ENCODE results near the gene STXBP6.

Gene STXBP6

DNA sequence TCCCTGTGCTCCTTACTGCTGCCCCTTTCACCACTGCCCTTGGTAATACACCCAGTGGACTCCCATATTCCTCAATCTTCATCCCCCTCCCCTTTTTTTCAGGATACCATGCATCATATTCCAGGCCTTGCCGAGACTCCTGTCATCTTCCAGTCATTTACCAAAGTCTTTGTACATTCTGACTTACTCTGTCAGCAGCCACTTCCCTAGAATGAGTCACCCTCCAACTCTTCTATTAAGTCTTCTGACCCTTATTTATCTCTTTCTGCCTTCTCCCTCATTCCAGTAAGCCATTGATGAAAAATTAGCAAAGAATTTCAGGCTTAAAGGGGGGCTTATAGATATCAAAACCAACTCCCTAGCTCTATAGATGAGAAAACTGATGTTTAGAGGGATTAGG lies 128.0 kb downstream of the STXBP6 start:
- in situ Hi-C loops (cut with HindIII; ENCODE audit: low sequenced_read_pairs): no loop called here

DNA sequence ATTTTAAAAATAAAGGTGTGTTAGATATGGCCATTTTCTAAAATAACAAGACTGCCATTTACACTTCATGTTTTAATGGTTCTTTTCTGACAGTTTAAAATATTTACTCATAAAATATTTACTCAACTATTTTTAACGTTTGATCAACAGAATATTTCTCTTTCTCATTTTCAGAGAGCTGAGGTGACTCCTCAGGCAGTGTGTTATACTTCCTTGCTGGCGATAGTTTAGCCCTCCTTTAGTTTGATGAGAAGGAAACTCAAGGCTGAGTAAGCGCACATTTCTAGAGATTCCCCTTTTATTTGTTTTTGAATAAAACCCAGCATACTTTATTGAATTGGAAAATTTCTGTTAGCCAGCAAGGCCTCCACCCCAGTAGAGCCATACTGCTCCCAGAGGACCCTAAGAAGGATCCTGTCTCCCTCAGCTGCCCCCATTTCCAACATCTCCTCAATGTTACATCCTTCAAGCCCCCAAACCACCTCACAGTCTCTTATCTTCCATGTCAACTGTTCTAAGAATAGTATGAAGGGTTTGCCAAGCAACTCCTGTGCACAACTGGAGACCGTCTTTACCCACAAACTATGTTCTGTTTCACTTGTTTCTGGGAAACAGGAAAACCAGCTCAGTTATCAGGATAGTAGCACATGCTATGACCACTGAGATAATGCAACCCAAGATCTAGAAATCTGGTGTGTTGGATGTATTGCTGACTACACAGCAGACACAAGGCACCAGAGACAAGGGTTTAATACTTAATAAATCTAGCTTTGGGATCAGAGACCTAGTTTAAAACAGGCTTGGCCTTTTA lies 129.5 kb downstream of the STXBP6 start:
- in situ Hi-C loops (cut with HindIII; ENCODE audit: low sequenced_read_pairs): no loop called here

DNA sequence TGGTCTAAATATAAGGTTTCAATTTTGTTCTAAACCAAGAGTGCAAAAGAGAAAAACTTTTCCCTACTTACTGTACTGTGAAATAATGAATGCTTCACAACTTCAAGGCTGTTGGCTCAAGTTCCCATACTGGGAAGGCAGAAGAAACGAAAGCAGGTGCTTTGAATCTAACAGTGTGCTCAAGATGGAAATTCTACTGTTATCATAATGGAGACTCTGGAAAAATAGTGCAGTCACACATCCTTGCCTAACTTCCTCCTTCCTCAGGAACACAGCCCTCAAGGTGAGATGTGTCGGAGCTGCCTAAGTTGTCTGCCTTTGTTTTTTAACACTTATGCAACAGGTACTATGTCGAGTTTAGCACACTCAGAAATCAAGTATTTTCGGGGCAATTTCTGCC lies 131.1 kb downstream of the STXBP6 start:
- in situ Hi-C loops (cut with HindIII; ENCODE audit: low sequenced_read_pairs): no loop called here

DNA sequence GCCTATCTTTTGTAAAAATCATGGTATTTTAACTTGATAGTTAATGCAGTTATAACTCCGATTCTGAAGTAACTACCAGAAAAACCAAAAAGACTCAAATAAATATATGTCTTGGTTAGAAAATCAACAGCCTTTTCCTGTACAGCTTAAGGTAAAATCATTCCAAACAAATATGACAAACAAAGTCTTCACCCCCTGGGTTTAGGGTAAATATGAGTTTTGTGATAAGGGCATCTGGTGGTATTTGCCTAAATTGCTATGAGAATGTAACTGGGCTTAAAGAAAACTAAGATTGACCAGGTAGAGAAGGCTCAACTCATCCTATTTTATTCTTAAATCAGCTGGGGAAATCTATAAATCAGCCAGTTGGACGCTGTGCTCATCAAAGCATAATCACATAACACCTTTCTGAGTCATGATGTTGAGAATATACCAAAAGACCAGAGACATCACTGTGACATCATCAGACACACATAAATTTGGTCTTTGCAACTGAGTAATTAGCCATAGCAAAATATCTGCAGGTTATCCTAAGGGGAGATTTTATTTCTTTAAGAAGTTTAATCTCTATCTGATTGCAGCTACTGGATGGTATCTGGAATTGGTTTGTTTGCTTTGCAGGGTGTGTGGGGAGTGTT lies 133.9 kb downstream of the STXBP6 start:
- in situ Hi-C loops (cut with HindIII; ENCODE audit: low sequenced_read_pairs): no loop called here

DNA sequence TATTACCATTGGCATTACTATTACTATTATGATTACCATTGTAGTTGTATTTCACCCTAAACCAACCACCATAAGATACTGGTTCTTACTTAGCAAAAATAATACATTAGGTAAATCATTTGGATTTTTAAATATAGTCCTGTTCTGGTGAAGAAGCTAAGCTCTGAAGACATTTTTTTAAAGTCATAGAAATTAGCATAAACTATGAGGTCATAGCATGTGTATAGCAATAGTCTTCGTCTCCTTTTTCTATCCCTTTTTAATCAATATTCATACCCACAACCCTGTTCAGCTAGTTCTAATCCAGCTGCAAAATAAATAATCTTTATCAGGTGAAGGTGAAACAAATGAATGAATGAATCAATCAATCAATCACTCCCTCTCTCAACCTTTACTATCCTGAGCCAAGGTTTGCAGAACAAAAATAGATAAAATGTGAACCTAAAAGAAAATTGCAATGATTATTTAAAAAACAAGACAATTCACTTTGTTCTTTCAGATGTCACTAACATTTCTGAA lies 134.5 kb downstream of the STXBP6 start:
- in situ Hi-C loops (cut with HindIII; ENCODE audit: low sequenced_read_pairs): no loop called here

GRCh38 chr14:24913746-24914145 lies 136.2 kb downstream of the STXBP6 start:
- in situ Hi-C loops (cut with HindIII; ENCODE audit: low sequenced_read_pairs): no loop called here

DNA sequence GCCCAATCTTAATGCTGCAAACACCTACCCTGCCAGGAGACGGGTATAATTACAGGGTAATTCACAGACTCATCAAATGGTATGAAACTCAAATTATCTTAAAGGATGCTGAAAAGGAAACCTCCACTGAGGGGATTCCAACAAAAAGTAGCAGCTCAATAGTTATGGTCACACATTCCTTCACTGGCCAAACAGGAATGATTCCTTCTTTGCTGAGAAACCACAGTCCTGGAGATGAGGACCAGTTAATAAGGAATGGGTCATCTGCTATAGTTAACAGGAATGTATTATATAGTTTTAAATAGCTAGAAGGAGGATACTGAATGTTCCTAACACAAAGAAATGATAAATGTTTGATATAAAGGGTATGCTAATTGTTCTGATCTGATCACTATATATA lies 136.9 kb downstream of the STXBP6 start:
- in situ Hi-C loops (cut with HindIII; ENCODE audit: low sequenced_read_pairs): no loop called here

DNA sequence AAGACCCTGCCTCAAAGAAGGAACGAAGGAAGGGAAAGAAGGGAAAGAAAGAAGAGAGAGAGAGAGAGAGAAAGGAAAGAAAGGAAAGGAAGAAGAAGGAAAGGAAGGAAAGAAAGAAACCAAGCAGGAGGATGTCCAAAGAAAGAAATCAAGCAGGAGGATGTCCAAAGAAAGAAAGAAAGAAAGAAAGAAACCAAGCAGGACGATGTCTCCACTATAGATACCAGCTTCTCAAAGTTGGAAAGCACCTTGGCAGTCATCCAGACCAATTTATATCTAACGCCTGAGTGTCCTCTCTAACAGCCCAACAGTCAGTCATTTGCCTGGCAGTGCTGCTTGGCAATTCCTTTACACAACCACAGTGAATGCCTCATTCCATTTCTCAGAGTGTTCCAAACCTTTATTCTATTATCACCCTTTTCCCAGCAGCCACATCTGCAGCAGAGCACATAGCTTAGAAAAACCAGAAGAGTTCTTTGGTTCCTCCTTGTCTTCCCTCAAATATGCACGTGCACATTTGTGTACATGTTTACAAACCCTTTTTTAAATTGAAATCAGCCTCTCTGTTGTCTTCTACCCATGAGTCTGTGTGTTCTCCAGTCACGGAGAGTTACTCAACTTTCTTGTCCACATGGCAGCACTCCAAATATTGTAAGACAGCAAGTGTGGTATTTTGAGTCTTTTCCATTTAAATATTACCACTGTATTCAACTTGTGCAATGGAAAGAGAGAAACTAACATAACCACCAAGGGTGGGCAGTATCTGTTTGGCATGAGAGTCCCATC lies 138.4 kb downstream of the STXBP6 start:
- in situ Hi-C loops (cut with HindIII; ENCODE audit: low sequenced_read_pairs): no loop called here

DNA sequence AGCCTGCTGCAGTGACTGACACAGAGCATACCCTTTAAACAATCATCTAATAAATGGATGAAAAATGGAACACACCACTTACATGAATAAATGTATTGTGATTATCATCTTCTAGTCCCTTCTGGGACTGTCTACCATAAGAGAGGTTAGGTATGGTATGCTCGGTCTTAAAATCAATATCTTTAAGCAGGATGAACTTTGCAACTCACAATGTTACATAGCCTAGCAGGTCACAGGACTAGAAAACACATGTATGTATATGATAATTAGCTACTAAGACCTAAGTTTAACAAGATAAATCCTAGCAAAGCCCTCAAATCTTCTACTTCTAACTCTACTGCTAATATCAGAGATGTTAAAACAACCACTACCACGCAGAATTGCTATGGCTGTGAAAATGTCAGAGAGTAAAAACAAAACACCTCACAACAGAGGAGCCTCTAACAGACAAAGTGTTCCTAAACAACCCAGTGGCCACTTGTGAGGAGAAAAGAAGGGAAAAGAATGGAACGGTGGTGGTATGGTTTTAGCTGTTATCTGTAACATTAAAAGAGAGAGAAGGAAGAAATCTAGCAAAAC lies 139.4 kb downstream of the STXBP6 start:
- in situ Hi-C loops (cut with HindIII; ENCODE audit: low sequenced_read_pairs): no loop called here

- in situ Hi-C loops (cut with HindIII; ENCODE audit: low sequenced_read_pairs): no loop called here
Measured at GRCh38 chr14:24909523-24910302, 140.2 kb downstream of the STXBP6 start.

DNA sequence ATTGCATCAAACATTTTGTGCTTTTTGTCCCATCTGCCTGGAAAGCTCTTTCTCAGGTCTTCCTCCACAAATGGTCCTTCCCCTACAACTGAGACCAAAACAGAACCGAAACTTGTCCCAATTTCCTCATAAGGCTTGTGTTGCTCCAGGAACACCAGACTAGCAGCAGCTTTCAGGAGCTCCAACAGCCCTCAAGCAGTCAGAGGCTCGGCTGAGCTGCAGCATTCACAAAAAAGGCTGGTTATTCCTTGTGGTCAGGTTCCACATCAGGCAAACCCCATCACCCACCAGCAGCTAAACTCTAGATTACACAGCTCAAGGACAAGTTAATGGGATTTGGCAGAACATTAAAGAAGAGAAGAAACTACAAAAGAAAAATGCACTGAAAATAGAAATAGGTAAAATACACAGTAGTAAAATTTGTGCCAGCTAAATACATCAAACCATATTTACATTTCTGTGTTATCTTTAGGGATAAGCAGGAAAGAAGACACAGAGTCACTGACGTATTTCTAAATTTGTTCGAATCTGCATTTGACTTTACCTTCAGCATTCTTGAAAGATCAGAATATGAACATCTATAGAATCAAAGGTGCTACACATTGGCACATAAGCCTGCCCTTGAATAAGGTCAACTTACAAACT lies 141.2 kb downstream of the STXBP6 start:
- in situ Hi-C loops (cut with HindIII; ENCODE audit: low sequenced_read_pairs): no loop called here

DNA sequence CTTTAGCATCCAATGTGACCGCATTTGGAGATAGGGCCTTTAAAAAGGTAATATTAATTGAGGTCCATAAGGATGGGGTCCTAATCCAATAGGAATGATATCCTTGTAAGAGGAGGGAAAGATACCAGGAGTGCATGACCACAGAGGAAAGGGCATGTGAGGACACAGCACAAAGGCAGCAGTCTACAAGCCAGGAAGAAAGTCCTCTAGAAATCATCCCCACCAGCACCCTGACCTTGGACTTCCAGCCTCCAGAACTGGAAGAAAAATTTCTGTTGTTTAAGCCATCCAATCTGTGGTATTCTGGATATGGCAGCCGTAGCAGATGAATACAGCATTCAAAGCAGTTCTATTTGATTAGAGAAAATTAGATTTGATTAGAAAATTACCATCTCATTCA lies 145.4 kb downstream of the STXBP6 start:
- in situ Hi-C loops (cut with HindIII; ENCODE audit: low sequenced_read_pairs): no loop called here

GRCh38 chr14:24903337-24903736 lies 146.6 kb downstream of the STXBP6 start:
- in situ Hi-C loops (cut with HindIII; ENCODE audit: low sequenced_read_pairs): no loop called here

GRCh38 chr14:24900269-24901100 lies 149.5 kb downstream of the STXBP6 start:
- in situ Hi-C loops (cut with HindIII; ENCODE audit: low sequenced_read_pairs): no loop called here

DNA sequence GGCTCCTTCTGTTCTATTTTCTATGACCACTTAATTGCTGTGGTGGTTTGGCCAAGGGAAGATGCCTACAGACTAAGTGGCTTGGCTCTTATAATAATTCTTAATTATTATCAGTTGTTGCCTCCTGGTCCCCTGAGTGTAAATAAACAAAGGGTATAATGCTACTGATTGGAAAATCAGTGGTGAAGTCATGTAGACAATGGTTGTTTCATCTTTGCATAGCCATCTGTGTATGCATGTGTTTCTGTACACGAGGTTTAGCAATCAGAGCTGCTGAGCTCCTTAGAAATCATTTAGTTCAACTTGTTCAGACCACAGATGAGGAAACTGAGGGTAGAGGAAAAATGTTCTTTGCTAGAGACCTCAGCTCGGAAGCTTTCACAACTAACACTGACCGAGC lies 152.2 kb downstream of the STXBP6 start:
- in situ Hi-C loops (cut with HindIII; ENCODE audit: low sequenced_read_pairs): no loop called here

GRCh38 chr14:24895622-24896021 lies 154.3 kb downstream of the STXBP6 start:
- in situ Hi-C loops (cut with HindIII; ENCODE audit: low sequenced_read_pairs): no loop called here

- in situ Hi-C loops (cut with HindIII; ENCODE audit: low sequenced_read_pairs): no loop called here
Measured at GRCh38 chr14:24895243-24895583, 154.7 kb downstream of the STXBP6 start.

GRCh38 chr14:24894583-24895242 lies 155.2 kb downstream of the STXBP6 start:
- in situ Hi-C loops (cut with HindIII; ENCODE audit: low sequenced_read_pairs): no loop called here

Data from DLD1 (cell line).